ENCODE measurements around the gene MTRF1L. TPM values are rescaled to one million over a fixed set of nuclear protein-coding genes. Genes with fewer than 3 reads are reported as not detected.
A peak's percentile ranks its signal among the peaks of the same experiment; 100 is the strongest.

The MTRF1L gene
- total RNA-seq, 1 experiment from 2014 or later = 26.5 TPM

GRCh38 chr6:153031335-153031955 lies 28.9 kb upstream of the MTRF1L start:
- Mint-ChIP-seq H3K4me3 (no peak overlapping the region), H3K27ac (peak overlapping the region in 1 of 3 experiments; percentile 25; a peak in 2 of 7 replicates), H3K4me1 (peaks cover 13 to 17% of the 10 kb centered on the region in 2 experiments), H3K9me3 (no peaks in the 10 kb centered on the region), H3K36me3 (ENCODE audit: insufficient read depth in 1 of 3, low read depth in 3 of 3) (no peaks in the 10 kb centered on the region), H3K27me3 (ENCODE audit: low read depth) (no peaks in the 10 kb centered on the region)
- Histone ChIP-seq H3K79me2 (ENCODE audit: insufficient read depth, low read length) (no peaks in the 10 kb centered on the region), H4K91ac (ENCODE audit: insufficient read length, low read depth, low read length) (no peak overlapping the region), H3K56ac (ENCODE audit: insufficient read length, low read depth, low read length) (no peak overlapping the region), H2BK15ac (ENCODE audit: low read depth, low read length) (no peak overlapping the region), H3K79me1 (ENCODE audit: insufficient read depth, low read depth, low read length, poor library complexity, severe bottlenecking) (no peaks in the 10 kb centered on the region), H3K14ac (ENCODE audit: insufficient read depth, low read length) (no peak overlapping the region), H3K18ac (ENCODE audit: insufficient read length, low read depth, low read length) (no peak overlapping the region), H3K9me3 (ENCODE audit: control insufficient read depth, low read depth, low read length) (no peaks in the 10 kb centered on the region), H4K20me1 (ENCODE audit: control insufficient read depth, insufficient read depth, insufficient read length) (no peaks in the 10 kb centered on the region), H3K9ac (ENCODE audit: extremely low read depth, insufficient read length, low read length) (no peak overlapping the region), H3K4ac (ENCODE audit: low read depth, low read length) (no peak overlapping the region), H3K27ac (ENCODE audit: insufficient read length, low read depth, low read length) (no peak overlapping the region), H2BK20ac (ENCODE audit: low read depth, low read length, poor library complexity, severe bottlenecking) (no peak overlapping the region), H4K5ac (ENCODE audit: insufficient read length, low read depth, low read length) (no peak overlapping the region), H3K23ac (ENCODE audit: insufficient read length, low read depth, low read length) (no peak overlapping the region), H2AK5ac (ENCODE audit: insufficient read length, low read length) (no peak overlapping the region), H4K8ac (replicated peaks; ENCODE audit: insufficient read length, low read depth, low read length) (no peak overlapping the region), H2BK120ac (ENCODE audit: low read depth, low read length, poor library complexity, severe bottlenecking) (no peak overlapping the region), H3K4me1 (ENCODE audit: insufficient read depth, low read length) (peaks cover 5% of the 10 kb centered on the region; the same call in 1 of the 2 replicates), H3K4me2 (ENCODE audit: insufficient read depth, insufficient read length, low read length) (no peak overlapping the region), H2BK12ac (ENCODE audit: insufficient read length, low read depth, low read length) (no peak overlapping the region), H3K23me2 (ENCODE audit: insufficient read length, low read depth, low read length, poor library complexity, severe bottlenecking) (no peaks in the 10 kb centered on the region), H3T11ph (ENCODE audit: low read length) (no peak overlapping the region), H2BK5ac (ENCODE audit: insufficient read length, low read length) (no peak overlapping the region), H2AFZ (ENCODE audit: low read length) (no peak overlapping the region), H3K27me3 (ENCODE audit: insufficient read depth, low read length) (no peaks in the 10 kb centered on the region)
- no peak for TF ChIP-seq CTCF (conservative IDR thresholded peaks at IDR 0.05)
- WGBS (ENCODE audit: extremely low coverage, insufficient read length, low lambda C conversion rate) = no CpG with 5 or more reads among the region's 1 CpG
- DNase-seq = no peak

All from H9 (cell line).